Keratinocyte (primary cell): ENCODE measurements around the gene GLI3.

ENCODE experiments used
- EZH2 ChIP-seq: IDR thresholded peaks from one replicate; pipeline ENCODE4 v1.6.1; 2012; ENCODE audit warnings: inconsistent platforms, mild to moderate bottlenecking, low read length, moderate library complexity
- TF ChIP-seq, protein P1 (sequence below), 3 experiments: IDR thresholded peaks in 1 of 3; conservative IDR thresholded peaks in 1 of 3; optimal IDR thresholded peaks in 1 of 3; 2 replicates in 2 of 3; 3 replicates in 1 of 3; pipeline versions ENCODE3 to v1.5.1; 2011; ENCODE audit warnings: low read length in 3 of 3, mild to moderate bottlenecking in 3 of 3, moderate library complexity in 2 of 3, control low read depth in 1 of 3, inconsistent platforms in 1 of 3; ENCODE audit not compliant: insufficient read depth in 2 of 3; ENCODE audit errors: extremely low read depth in 1 of 3

DNA sequence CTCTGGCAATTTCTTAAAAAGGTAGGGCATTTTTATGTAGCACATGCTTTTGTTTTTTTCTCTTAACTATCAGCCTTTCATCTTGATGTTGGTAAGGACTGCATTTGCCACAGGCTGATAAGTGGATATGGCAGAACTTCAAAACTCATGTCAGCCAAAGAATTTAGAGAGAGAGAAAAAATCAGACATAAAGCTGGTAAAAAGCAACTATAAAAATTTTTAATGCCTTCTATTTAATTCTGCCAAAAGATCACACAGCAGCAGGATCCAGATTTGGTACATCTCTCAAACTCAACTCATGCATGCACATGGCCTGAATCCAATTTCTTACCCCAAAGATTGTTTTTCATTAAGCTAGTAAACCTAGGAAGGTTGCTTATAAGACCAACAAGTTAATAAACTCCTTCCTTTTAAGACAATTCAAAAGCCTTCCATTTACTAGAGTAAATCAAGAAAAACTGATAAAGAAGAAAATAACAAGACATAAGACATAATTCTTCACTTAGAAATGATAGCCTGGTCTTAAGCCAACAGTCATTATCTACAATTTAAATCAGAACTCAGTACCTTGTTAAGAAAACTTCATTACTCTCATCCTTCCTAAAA, 69.3 kb downstream of the GLI3 start:
- TF ChIP-seq, protein P1, sequence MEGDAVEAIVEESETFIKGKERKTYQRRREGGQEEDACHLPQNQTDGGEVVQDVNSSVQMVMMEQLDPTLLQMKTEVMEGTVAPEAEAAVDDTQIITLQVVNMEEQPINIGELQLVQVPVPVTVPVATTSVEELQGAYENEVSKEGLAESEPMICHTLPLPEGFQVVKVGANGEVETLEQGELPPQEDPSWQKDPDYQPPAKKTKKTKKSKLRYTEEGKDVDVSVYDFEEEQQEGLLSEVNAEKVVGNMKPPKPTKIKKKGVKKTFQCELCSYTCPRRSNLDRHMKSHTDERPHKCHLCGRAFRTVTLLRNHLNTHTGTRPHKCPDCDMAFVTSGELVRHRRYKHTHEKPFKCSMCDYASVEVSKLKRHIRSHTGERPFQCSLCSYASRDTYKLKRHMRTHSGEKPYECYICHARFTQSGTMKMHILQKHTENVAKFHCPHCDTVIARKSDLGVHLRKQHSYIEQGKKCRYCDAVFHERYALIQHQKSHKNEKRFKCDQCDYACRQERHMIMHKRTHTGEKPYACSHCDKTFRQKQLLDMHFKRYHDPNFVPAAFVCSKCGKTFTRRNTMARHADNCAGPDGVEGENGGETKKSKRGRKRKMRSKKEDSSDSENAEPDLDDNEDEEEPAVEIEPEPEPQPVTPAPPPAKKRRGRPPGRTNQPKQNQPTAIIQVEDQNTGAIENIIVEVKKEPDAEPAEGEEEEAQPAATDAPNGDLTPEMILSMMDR (optimal IDR thresholded peaks at IDR 0.05 in 1 of 3, IDR thresholded peaks at IDR 0.05 in 1 of 3, conservative IDR thresholded peaks at IDR 0.05 in 1 of 3; ENCODE audit: extremely low read depth in 1 of 3, insufficient read depth in 2 of 3, low read length in 3 of 3): no peak
- no peak for TF ChIP-seq EZH2
